GM18499 (cell line): ENCODE data around the gene PARP2.
A peak's percentile ranks its signal among the peaks of the same experiment; 100 is the strongest.
"Not testable (repeated sequence)": the region's sequence is repeated elsewhere in the genome, so short reads cannot be mapped to it uniquely, and the experiment has no call there.

ENCODE experiments used
- ATAC-seq: cut with Tn5 transposase; IDR thresholded peaks from one replicate; pipeline ENCODE4 v1.9.1; 2021; ENCODE audit warnings: moderate number of reproducible peaks; ENCODE audit not compliant: insufficient read depth, unreplicated experiment

PARP2 gene

GRCh38 chr14:20343092-20343861 lies at the start of gene PARP2:
Gene PARP2 (plus strand): TSS chr14:20343635. CDS start chr14:20343642, 7 bp downstream.
- ATAC-seq = peak; percentile 83

- no peak for ATAC-seq
Measured at GRCh38 chr14:20294636-20295035, 48.8 kb upstream of the PARP2 start.

GRCh38 chr14:20295067-20295466 lies 48.4 kb upstream of the PARP2 start:
- ATAC-seq = no peak

GRCh38 chr14:20302042-20302755 lies 41.2 kb upstream of the PARP2 start:
- no peak for ATAC-seq

- peak; percentile 87 for ATAC-seq
Measured at GRCh38 chr14:20305265-20306078, 38.0 kb upstream of the PARP2 start, which contains the start of gene TTC5. Gene TTC5 (minus strand): TSS chr14:20305951. CDS start chr14:20305937, 14 bp downstream.

- ATAC-seq = no peak
Measured at GRCh38 chr14:20306079-20306423, 37.4 kb upstream of the PARP2 start.

- no peak for ATAC-seq
Measured at GRCh38 chr14:20314026-20314425, 29.4 kb upstream of the PARP2 start.

GRCh38 chr14:20317720-20318119 lies 25.7 kb upstream of the PARP2 start:
- ATAC-seq = no peak

GRCh38 chr14:20327005-20327869 lies 16.2 kb upstream of the PARP2 start:
- ATAC-seq = no peak

- no peak for ATAC-seq
Measured at GRCh38 chr14:20328705-20329104, 14.7 kb upstream of the PARP2 start.

- ATAC-seq = no peak
Measured at GRCh38 chr14:20329355-20329754, 14.1 kb upstream of the PARP2 start.

- ATAC-seq = no peak
Measured at GRCh38 chr14:20331053-20331613, 12.3 kb upstream of the PARP2 start.

- ATAC-seq = no peak
Measured at GRCh38 chr14:20332431-20332787, 11.0 kb upstream of the PARP2 start.

GRCh38 chr14:20332788-20333493 lies 10.5 kb upstream of the PARP2 start, which contains the start of gene CCNB1IP1:
Gene CCNB1IP1 (minus strand): TSS chr14:20333279. CDS start chr14:20316523, 16,756 bp downstream.
- peak; percentile 96 for ATAC-seq

- ATAC-seq = no peak
Measured at GRCh38 chr14:20333494-20333841, 10.0 kb upstream of the PARP2 start.

GRCh38 chr14:20334017-20334416 lies 9.4 kb upstream of the PARP2 start:
- no peak for ATAC-seq

- ATAC-seq = not testable (repeated sequence)
Measured at GRCh38 chr14:20341032-20341431, 2.4 kb upstream of the PARP2 start.

GRCh38 chr14:20341646-20342045 lies 1.8 kb upstream of the PARP2 start:
- ATAC-seq = no peak

GRCh38 chr14:20343862-20344220 lies 406 bp downstream of the PARP2 start:
- no peak for ATAC-seq
